HG03558 (cell line): ENCODE results near the gene PRXL2A.

Source experiments
- ATAC-seq: cut with Tn5 transposase; IDR thresholded peaks from one replicate; pipeline ENCODE4 v1.9.1; 2021; ENCODE audit warnings: moderate number of reproducible peaks; ENCODE audit not compliant: unreplicated experiment; ENCODE audit errors: extremely low read depth

PRXL2A gene

GRCh38 chr10:80442879-80443278 lies 34.5 kb downstream of the PRXL2A start:
- no peak for ATAC-seq

- ATAC-seq, result no peak
These were observed 35.2 kb downstream of the PRXL2A start for GRCh38 chr10:80443531-80443974.

DNA sequence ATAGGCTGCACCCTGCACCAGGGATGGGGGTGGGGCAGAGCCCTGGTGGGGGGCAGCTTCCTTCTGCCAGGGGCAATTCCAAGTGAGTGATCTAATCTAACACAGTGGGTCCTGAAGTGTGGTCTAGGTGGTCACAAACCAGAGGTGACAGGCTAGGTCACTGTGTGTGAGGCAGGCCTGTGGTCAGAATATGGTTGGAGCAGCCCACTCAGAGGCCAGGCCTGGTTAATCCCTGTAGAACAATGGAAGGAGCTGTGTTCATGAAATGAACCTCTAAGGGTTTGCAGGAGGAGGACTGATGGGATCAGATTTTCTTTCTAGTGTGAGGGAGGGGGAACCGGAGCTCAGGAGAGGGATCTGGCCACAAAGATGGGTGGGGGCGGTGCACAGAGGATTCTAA lies 35.8 kb downstream of the PRXL2A start:
- no peak for ATAC-seq

DNA sequence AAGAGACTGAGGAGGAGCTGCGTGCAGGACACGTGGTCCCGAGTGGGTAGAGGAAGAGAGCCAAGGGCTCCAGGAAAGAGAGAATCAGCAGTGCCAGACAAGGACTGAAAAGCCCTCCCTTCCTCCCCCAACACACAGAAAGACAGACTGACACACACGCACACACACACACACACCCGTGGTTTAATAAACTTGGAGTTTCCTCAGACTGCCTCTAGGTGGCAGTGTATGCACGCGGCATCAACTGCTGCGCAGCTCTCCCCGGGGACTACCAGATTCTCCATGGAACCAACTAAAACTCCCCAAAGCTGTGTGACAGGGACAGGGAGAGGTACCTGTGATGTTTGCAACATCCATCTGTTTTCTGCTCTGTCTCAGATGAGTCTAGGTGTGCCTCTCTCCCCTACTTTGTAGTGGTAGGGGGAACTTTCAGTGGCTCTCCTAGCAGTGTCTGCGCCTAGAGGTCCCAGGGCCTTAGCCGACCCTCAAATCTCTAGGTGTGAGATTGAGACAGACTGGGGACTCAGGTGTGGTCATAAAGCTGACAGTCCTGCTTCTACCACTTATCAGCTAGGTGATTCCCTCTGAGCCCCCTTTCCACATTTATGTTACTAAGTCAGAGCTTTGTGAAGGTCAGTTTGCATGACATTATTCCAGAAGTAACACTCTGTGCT lies 36.4 kb downstream of the PRXL2A start:
- peak; percentile 80 for ATAC-seq

- no peak for ATAC-seq
These were observed 39.3 kb downstream of the PRXL2A start for GRCh38 chr10:80447436-80448190.

DNA sequence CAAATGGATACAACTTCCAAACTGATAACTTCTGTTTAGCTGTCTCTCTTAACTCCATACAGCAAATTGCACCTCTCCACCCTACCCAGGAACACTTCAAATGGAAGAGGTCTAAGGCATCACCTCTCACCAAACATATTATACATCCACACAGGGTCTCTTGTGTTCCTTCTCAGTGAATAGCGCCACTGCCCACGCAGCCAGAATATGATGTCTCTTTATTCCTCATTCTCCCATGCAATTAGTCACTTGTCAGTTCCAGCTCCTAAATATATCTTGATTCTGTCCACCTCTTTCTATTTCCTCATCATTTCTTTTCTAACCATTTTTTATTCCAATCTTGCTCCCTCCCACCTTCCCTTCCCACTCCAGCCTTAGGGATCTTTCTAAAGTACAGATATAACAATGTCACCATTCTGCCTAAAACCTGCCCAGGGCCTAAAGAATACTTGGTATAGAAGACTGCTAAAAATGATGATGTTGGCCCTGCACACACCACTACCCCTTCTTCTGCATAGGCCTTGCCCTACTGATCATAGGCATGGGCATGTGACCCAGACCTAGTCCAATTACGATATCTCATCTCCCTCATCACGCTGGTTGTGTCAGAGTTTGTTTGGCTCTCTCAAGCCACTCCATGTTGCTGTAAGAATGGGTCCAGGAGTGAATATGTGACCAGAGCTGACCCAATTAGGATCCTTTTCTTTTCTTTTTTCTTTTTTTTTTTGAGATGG lies 40.0 kb downstream of the PRXL2A start:
- no peak for ATAC-seq

- ATAC-seq, result no peak
These were observed 41.2 kb downstream of the PRXL2A start for GRCh38 chr10:80449520-80449919.

GRCh38 chr10:80451132-80451531 lies 42.8 kb downstream of the PRXL2A start:
- ATAC-seq, result no peak

- ATAC-seq, result no peak
These were observed 43.7 kb downstream of the PRXL2A start for GRCh38 chr10:80452069-80452468.

GRCh38 chr10:80452640-80453039 lies 44.3 kb downstream of the PRXL2A start:
- ATAC-seq, result no peak

GRCh38 chr10:80453056-80453841 lies 44.9 kb downstream of the PRXL2A start:
- no peak for ATAC-seq

- ATAC-seq, result peak; percentile 47
These were observed 45.6 kb downstream of the PRXL2A start, which contains the start of gene TSPAN14 for GRCh38 chr10:80453842-80454512. TSPAN14 (plus strand) TSS chr10:80454310; CDS start chr10:80489234, 34,924 bp downstream.

DNA sequence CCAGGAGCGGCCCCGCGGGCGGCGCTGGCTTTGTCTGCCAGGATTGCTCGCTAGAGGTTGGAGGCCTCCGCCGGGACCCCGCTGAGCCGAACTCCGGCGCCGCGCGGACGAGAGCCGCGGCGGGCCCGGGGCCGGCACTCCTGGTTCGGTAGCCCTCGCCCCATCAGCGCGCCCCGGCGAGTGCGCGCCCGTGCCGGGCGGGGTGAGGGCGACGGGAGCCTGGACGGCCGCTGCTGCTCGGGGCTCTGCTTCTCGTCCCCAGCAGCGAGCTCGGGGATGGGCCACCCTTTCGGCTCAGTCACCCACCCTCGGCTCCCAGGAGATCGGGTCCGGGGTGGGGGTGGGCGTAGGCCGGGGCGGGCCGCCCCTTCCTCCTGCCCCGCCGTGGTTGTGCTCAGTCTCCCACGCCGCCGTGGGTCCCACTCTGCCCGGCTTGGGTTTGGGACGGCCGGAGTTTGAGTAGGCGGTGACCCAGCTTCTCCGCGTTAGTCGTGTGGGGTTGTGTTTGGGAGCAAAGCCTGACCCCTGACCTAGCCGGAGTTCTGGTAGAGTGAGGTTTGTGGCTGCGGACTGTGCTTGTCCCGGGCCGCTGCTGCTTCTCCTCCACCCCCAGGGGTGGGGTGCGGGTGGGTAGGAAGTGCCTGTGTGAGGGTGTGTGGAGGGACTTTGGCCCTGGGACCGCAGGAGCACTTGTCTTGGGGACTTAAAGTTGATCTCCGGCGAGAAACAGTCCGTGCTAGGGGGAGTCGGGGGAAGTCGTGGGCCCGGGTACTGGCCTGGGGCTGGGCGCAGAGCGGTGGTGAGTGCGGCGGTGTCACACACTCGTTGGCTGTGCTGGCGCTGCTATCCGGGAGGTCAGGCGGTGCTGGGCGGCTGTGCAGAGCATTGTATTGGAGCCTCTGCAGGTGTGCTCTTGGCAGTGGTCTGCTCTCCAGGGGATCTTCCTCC lies 46.4 kb downstream of the PRXL2A start:
- peak; percentile 0 for ATAC-seq

DNA sequence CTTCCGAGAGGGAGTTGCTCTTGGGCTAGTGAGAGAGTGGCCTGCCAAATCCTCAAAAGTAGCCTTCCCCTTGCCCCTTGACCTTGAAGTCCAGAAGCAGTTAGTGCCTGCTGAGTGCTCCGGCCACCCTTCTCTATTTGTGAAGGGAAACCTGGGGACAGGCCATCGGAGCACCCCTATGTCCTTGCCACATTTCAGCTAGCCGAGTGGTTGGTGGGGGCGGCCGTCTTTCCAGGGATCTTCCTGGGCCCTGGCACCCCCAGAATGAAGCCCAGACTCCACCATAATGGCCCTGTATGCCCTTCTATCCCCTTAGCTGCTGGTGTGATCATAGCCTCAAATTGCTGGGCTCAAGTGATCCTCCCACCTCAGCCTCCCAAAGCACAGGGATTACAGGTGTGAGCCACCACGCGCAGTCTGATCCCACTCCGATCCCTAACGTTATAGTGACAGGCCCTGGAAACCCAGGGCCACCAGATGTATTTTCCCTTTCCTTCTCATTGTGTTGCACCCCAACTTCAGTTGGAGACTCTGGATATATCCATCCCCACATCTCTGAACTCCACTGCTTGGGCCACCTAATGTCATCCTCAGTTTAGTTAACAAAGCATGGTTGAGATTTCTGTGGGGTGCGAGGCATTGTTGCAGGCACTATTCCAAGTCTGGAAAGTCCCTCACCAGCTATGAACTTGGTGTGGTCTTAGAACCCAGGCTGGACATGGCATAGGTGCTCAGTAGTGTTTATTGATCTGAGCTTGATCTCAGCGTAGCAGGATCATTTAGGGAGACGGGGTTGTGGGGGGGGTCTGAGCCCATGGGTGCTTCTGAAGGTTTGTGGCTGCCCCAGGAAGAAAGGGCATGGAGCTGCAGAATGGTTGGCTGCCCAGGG lies 47.4 kb downstream of the PRXL2A start:
- ATAC-seq, result no peak

DNA sequence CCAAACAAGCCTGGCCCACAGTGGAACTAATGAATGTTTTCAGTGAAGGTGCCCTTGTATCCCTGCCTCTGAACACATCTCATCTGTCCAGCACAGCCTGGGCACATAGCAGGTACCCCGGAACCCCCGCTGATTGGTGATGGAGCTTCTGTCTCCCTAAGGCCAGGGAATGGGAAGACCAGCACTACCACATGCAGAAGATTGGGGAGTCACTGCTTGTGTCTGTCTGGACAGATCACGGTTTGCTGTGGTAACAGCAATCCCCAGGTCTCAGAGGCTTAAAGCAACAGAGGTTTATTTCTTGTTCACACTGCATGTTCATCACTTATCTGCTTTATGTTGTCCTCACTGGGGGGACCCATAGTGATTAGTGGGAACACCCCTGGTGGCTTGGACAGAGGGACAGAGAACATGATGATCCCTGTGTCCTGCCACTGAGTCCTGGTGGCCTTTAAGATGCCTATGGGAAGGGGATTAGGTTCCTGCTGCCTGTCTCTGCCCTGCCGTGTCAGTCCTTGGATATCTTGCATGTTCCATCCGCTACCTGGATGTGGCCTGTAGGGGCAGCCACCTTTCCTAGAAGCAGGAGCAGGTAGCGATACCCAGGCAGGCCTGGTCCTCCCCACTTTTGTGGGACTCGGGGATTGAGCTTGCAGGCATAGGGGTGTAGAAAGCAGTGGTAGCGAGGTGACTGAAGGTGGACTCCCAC lies 49.4 kb downstream of the PRXL2A start:
- ATAC-seq, result no peak

- no peak for ATAC-seq
These were observed 49.9 kb downstream of the PRXL2A start for GRCh38 chr10:80458263-80458625.

GRCh38 chr10:80458638-80459037 lies 50.3 kb downstream of the PRXL2A start:
- no peak for ATAC-seq
